Heart left ventricle (tissue), 16 donors: ENCODE results near the gene HS6ST3. TPM values are rescaled to one million over a fixed set of nuclear protein-coding genes. Genes with fewer than 3 reads are reported as not detected.

Experiments
- ATAC-seq, 4 donors: fragments of 200-7000 bp; cut with Tn5 transposase; one replicate each; pipeline ENCODE4 v1.9.1; 2020 to 2022; ENCODE audit warnings: moderate library complexity in 4 of 4, mild to moderate bottlenecking in 3 of 4, moderate number of reproducible peaks in 1 of 4
- DNase-seq, 5 donors: peaks; one replicate each; pipeline ENCODE4 v3.0.0-alpha.2; 2020
- H3K27ac ChIP-seq, 12 donors: fragments of 200-600 bp; sonication (generic) in 4 of 12; one replicate each; pipeline versions ENCODE4 v1.5.0 to v1.8.0; 2016 to 2022; ENCODE audit warnings: mild to moderate bottlenecking in 2 of 12
- H3K27me3 ChIP-seq, 9 donors: fragments of 200-600 bp; sonication (generic) in 2 of 9; one replicate each; pipeline versions ENCODE4 v1.5.1 to v1.8.0; 2016 to 2022; ENCODE audit warnings: mild to moderate bottlenecking in 3 of 9
- H3K36me3 ChIP-seq, 9 donors: fragments of 200-600 bp; sonication (generic) in 2 of 9; one replicate each; pipeline versions ENCODE4 v1.5.0 to v1.8.0; 2018 to 2022; ENCODE audit warnings: mild to moderate bottlenecking in 2 of 9
- H3K4me1 ChIP-seq, 12 donors: fragments of 200-600 bp; sonication (generic) in 4 of 12; one replicate each; pipeline versions ENCODE4 v1.5.0 to v1.8.0; 2016 to 2022; ENCODE audit warnings: mild to moderate bottlenecking in 3 of 12
- H3K4me3 ChIP-seq, 12 donors: fragments of 200-600 bp; sonication (generic) in 4 of 12; one replicate each; pipeline versions ENCODE4 v1.5.0 to v1.8.0; 2017 to 2022; ENCODE audit warnings: mild to moderate bottlenecking in 9 of 12, moderate library complexity in 4 of 12
- H3K9me3 ChIP-seq, 12 donors: fragments of 200-600 bp; sonication (generic) in 4 of 12; one replicate each; pipeline versions ENCODE4 v1.5.0 to v1.8.0; 2016 to 2022; ENCODE audit warnings: mild to moderate bottlenecking in 1 of 12
- CTCF ChIP-seq, 12 donors: fragments of 200-600 bp; sonication (generic) in 4 of 12; IDR thresholded peaks; one replicate each; pipeline versions ENCODE4 v1.5.0 to v1.8.0; 2018 to 2022; ENCODE audit warnings: antibody characterized with exemption in 12 of 12, mild to moderate bottlenecking in 5 of 12
- POLR2A ChIP-seq, 2 donors: fragments of 450-650 bp; IDR thresholded peaks; one replicate each; pipeline ENCODE4 v1.6.1; 2017; ENCODE audit warnings: antibody characterized with exemption in 2 of 2, mild to moderate bottlenecking in 2 of 2, moderate library complexity in 2 of 2
- WGBS, 4 donors: extraction: QIAGEN DNeasy Blood & Tissue Kit in 2 of 4; methylation state at CpG; one replicate each; pipeline versions ENCODE4 v1.1.5 to v1.1.7; 2013 to 2018; 5-methylcytosine and 5-hydroxymethylcytosine counted together
- intact Hi-C, 10 donors: fragments of 100-400 bp; cut with DNase I; formaldehyde crosslinking; loops; one replicate each; pipeline versions ENCODE4 v1.11.1 to v1.14.2; 2022
- polyA plus RNA-seq, 2 donors: library from polyadenylated mRNA; stranded (reverse); fragments of 200-250 nt; gene quantifications; one replicate each; pipeline ENCODE4 v1.2.3, GENCODE V29; 2013
- total RNA-seq, 9 donors: library from RNA; depleted of rRNA in 2 of 9; stranded (reverse); fragments of >200 nt in 2 of 9; fragmentation: NEBNext Ultra II Directional in 3 of 9; extraction: Animal tissue kit (Norgen Biotek cat#: 25700) in 3 of 9; gene quantifications; one replicate each; pipeline versions ENCODE4 v1.1.0 to v1.2.4, GENCODE V29; 2016 to 2023
- donor health status: ischemic (EF 13 %, LVEDD 7.1; RV severe dilation, severe dysfunction).
- donor health status: healthy with polysubstance abuse.
- donor health status: DM: no; HTN: yes; CAD: no.
- donor health status: DM: no; HTN: no; CAD: no.
- donor health status: ischemic (EF 25% LVEDD 6.9; RV normal size, moderate dysfunction).
- donor health status: ischemic (EF 25% LVEDD 5.7; RV mildly dilated, moderate dysfunction).
- donor health status: healthy.
- donor health status: DM: yes; HTN: yes; CAD: no.
- donor health status: ischemic (EF 35%, LVEDD 5.7; RV mildly dilated, moderate dysfunction).
- donor health status: nonischemic (EF 11% LVEDD 7.7; RV severe dilation, severe dysfunction).
- donor health status: DM: yes; HTN: yes; CAD: no.
- donor health status: PGD.
- donor health status: ischemic (EF 29% LVEDD 5.4; RV normal size, mild dysfunction).
- donor health status: nonischemic (EF 23%, LVEDD 6.1; RV moderate dilation, normal function).

The HS6ST3 gene
- total and polyA plus RNA-seq, 11 donors: 0.01 to 5.2 (median 1.2) TPM

DNA sequence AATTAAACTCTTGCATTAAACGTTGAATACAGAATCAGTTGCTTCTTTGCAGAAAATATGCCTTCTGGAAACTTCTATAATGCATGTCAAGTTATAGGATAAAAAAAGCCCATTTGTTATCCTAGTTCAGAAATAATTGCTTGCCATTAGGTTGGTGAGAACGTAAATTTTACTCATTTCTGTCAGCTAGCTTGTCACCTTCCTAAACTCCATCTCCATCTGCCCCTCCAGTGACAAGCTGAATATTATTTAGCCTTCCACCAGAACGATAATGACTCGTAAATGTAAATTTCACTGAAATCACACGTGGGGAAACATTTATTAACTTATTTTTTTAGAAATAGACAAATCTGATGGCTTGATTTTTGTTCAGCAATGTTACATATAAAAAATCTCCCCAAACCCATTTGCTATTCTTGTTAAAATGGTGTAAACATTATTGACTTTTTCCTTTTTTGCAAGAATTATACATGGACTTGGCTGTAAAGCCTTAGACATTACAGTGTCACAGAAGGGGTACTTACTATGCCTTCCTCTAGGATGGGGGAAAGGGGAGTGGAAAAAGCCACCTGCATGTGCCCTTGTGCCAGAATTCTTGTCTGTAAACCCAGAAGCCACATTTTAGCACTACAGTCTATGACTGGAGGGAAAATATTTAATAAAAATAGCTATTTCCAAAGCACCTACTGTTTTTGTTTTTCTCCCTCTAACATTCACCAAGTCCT lies 577.5 kb downstream of the HS6ST3 start:
- H3K27me3 ChIP-seq: no peaks in the 10 kb centered on the region
- H3K4me3 ChIP-seq: no peak overlapping the region
- intact Hi-C loops: no loop called here
- TF ChIP-seq CTCF (IDR thresholded peaks at IDR 0.05) (no peak), POLR2A (IDR thresholded peaks at IDR 0.05) (no peak)
- ATAC-seq: no peak
- H3K27ac ChIP-seq: no peak overlapping the region
- H3K9me3 ChIP-seq: peaks cover 0 to 5% (median 0%) of the 10 kb centered on the region in 12 donors
- no peak for DNase-seq
- no peaks in the 10 kb centered on the region for H3K4me1 ChIP-seq
- no peaks in the 10 kb centered on the region for H3K36me3 ChIP-seq
- 75 to 81% (median 78%) methylated on average over 5 of the region's 5 CpGs for WGBS, 4 donors

DNA sequence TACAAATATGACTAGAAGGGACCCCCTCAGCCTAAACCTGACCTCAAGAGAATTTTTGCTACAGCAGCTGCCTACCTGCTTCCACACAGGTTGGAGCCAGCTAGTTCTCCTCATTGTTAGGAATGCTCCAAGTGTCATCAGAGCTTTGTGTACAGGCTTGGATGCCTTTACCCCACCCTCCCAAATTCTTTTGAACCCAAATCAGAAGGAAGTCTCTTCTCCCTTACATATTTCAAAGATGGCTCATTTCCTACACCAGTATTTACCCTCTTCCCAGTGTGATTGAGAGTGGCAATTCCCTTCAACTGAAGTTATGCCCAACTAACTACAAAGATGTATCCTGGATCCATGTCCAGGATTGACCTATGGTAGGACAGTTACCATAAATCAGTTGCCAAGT lies 581.2 kb downstream of the HS6ST3 start:
- DNase-seq: no peak
- intact Hi-C loops: no loop called here
- Histone ChIP-seq H3K27me3 (no peaks in the 10 kb centered on the region), H3K4me1 (no peaks in the 10 kb centered on the region), H3K9me3 (no peaks in the 10 kb centered on the region), H3K4me3 (no peak overlapping the region), H3K36me3 (no peaks in the 10 kb centered on the region), H3K27ac (no peak overlapping the region)
- ATAC-seq: no peak
- no peak for TF ChIP-seq POLR2A (IDR thresholded peaks at IDR 0.05)
- TF ChIP-seq CTCF (IDR thresholded peaks at IDR 0.05): no peak

DNA sequence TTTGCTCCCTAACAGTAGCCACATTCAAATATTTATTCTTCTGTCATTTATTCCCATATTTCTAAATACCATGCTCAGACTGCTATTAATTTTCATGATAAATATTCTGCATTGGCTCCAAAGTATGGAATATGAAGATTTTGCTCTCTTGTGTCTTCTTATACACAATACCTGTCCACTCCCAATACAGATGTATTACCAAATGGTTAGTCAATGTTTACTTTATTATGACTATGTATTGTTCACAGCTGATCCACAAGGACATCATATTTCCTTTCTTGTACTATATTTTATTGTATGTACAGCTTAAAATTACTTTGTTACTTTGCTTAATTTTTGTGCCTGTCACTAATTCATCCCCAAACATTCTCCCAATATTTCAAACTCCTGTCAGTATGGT lies 582.1 kb downstream of the HS6ST3 start:
- TF ChIP-seq CTCF (IDR thresholded peaks at IDR 0.05): no peak
- no peak for TF ChIP-seq POLR2A (IDR thresholded peaks at IDR 0.05)
- Histone ChIP-seq H3K27me3 (no peaks in the 10 kb centered on the region), H3K9me3 (no peaks in the 10 kb centered on the region), H3K4me1 (no peaks in the 10 kb centered on the region), H3K27ac (no peak overlapping the region), H3K4me3 (no peak overlapping the region), H3K36me3 (no peaks in the 10 kb centered on the region)
- no peak for ATAC-seq
- intact Hi-C loops: no loop called here
- no peak for DNase-seq

GRCh38 chr13:96673825-96674224 lies 583.9 kb downstream of the HS6ST3 start:
- no peak overlapping the region for H3K4me3 ChIP-seq

More at GRCh38 chr13:96673825-96674224, 583.9 kb downstream of the HS6ST3 start:
- DNase-seq (no peak), ATAC-seq (no peak)
- peaks cover 0 to 4% (median 0%) of the 10 kb centered on the region in 12 donors for H3K9me3 ChIP-seq
- intact Hi-C loops: no loop called here
- WGBS, 4 donors: 55 to 77% (median 60%) methylated on average over 3 of the region's 3 CpGs
- H3K27me3 ChIP-seq: no peaks in the 10 kb centered on the region
- H3K27ac ChIP-seq: no peak overlapping the region
- H3K4me1 ChIP-seq: no peaks in the 10 kb centered on the region
- no peaks in the 10 kb centered on the region for H3K36me3 ChIP-seq
- no peak for TF ChIP-seq CTCF (IDR thresholded peaks at IDR 0.05)
